ENCODE data around the gene C1QL2. TPM values are rescaled to one million over a fixed set of nuclear protein-coding genes. Genes with fewer than 3 reads are reported as not detected.

Gene C1QL2
- total and polyA plus RNA-seq, 2 experiments from 2014 or later = 0.69 to 0.87 TPM

- TF ChIP-seq ZNF462 (CRISPR knock-in tag; IDR thresholded peaks at IDR 0.05) (no peak), NANOG (IDR thresholded peaks at IDR 0.05; ENCODE audit: borderline replicate concordance) (no peak), CTCF (conservative IDR thresholded peaks at IDR 0.05; ENCODE audit: low read depth in 2 of 2) (peak; percentile 49 to 56)
These were observed 11.2 kb upstream of the C1QL2 start (continued) for GRCh38 chr2:119169717-119170116.

GRCh38 chr2:119160361-119160990, 1.9 kb upstream of the C1QL2 start:
- H3K4me3 ChIP-seq = no peak overlapping the region
- H3F3A ChIP-seq (replicated peaks; ENCODE audit: low read depth) = no peaks in the 10 kb centered on the region; the same call in 1 of the 2 replicates
- H3K4me1 ChIP-seq (ENCODE audit: insufficient read depth) = peaks cover 7% of the 10 kb centered on the region; the same call in 1 of the 2 replicates
- Mint-ChIP-seq H3K27me3 (ENCODE audit: insufficient read depth, low read depth, poor library complexity) (peaks cover 47% of the 10 kb centered on the region), H3K27ac (no peak overlapping the region), H3K9me3 (no peaks in the 10 kb centered on the region; the same call in 2 of the 3 replicates), H3K4me1 (peaks cover 11% of the 10 kb centered on the region), H3K4me3 (no peak overlapping the region), H3K36me3 (ENCODE audit: low read depth) (no peaks in the 10 kb centered on the region)
- no peaks in the 10 kb centered on the region for H3K79me2 ChIP-seq (replicated peaks; ENCODE audit: insufficient read depth)
- no peak overlapping the region for H3K4me2 ChIP-seq
- no peaks in the 10 kb centered on the region for H4K20me1 ChIP-seq (replicated peaks; ENCODE audit: insufficient read depth)
- no peaks in the 10 kb centered on the region for H3K36me3 ChIP-seq (ENCODE audit: insufficient read depth)
- no peak for DNase-seq (ENCODE audit: low spot score)
- H3K27me3 ChIP-seq (ENCODE audit: insufficient read depth) = peaks cover 51% of the 10 kb centered on the region
- H3K27ac ChIP-seq (ENCODE audit: low read depth) = no peak overlapping the region
- no peak for ATAC-seq
- H2AFZ ChIP-seq = no peak overlapping the region
- H3K9me2 ChIP-seq (ENCODE audit: insufficient read depth) = no peaks in the 10 kb centered on the region
- TF ChIP-seq ZNF331 (CRISPR knock-in tag; IDR thresholded peaks at IDR 0.05; ENCODE audit: low read depth) (no peak), NANOG (IDR thresholded peaks at IDR 0.05; ENCODE audit: borderline replicate concordance) (no peak), ZNF462 (CRISPR knock-in tag; IDR thresholded peaks at IDR 0.05) (no peak), EZH2phosphoT487 (IDR thresholded peaks at IDR 0.05; ENCODE audit: unreplicated experiment) (no peak)

Data from GM23338 (cell line).